ENCODE data around the gene RDM1. TPM values are rescaled to one million over a fixed set of nuclear protein-coding genes. Genes with fewer than 3 reads are reported as not detected.

Gene RDM1
- total RNA-seq, 2 experiments from 2014 or later: not detected

Other genes with a start within 250 kb of the RDM1 start
- under 1 TPM; 0.22 to 0.47 TPM for gene RASL10B, start 199.1 kb downstream of the RDM1 start, total RNA-seq
- under 1 TPM; 0.19 to 0.22 TPM for gene GAS2L2, start 177.5 kb downstream of the RDM1 start, total RNA-seq
- gene C17orf50, start 169.9 kb downstream of the RDM1 start, total RNA-seq: not detected
- gene MMP28, start 135.1 kb downstream of the RDM1 start, total RNA-seq: 1 to 10 TPM; 6.7 to 9.9 TPM
- 100 to 1,000 TPM; 114 to 119 TPM for gene TAF15, start 121.3 kb downstream of the RDM1 start, total RNA-seq
- under 1 TPM; 0.47 to 0.61 TPM for gene HEATR9, start 61.9 kb downstream of the RDM1 start, total RNA-seq
- gene CCL5, start 50.4 kb downstream of the RDM1 start, total RNA-seq: 10 to 100 TPM; 35.6 to 40.1 TPM
- not detected for gene LYZL6, start 12.9 kb upstream of the RDM1 start, total RNA-seq
- not detected for gene CCL16, start 50.7 kb upstream of the RDM1 start, total RNA-seq
- not detected for gene CCL14, start 56.0 kb upstream of the RDM1 start, total RNA-seq
- not detected for gene CCL15, start 70.8 kb upstream of the RDM1 start, total RNA-seq
- gene CCL23, start 87.2 kb upstream of the RDM1 start, total RNA-seq: not detected
- not detected for gene CCL18, start 133.5 kb upstream of the RDM1 start, total RNA-seq
- gene CCL3, start 159.4 kb upstream of the RDM1 start, total RNA-seq: 1 to 10 TPM in 1 of 2 experiments, under 1 TPM in 1; 0.78 to 1.0 TPM
- 1 to 10 TPM; 1.5 to 2.1 TPM for gene CCL4, start 173.1 kb upstream of the RDM1 start, total RNA-seq
- gene TBC1D3B, start 245.9 kb upstream of the RDM1 start, total RNA-seq: 1 to 10 TPM; 1.5 to 1.6 TPM

Measured in CD4-positive, alpha-beta T cell (primary cell).